ENCODE data around the gene AKAP13.

AKAP13 gene

DNA sequence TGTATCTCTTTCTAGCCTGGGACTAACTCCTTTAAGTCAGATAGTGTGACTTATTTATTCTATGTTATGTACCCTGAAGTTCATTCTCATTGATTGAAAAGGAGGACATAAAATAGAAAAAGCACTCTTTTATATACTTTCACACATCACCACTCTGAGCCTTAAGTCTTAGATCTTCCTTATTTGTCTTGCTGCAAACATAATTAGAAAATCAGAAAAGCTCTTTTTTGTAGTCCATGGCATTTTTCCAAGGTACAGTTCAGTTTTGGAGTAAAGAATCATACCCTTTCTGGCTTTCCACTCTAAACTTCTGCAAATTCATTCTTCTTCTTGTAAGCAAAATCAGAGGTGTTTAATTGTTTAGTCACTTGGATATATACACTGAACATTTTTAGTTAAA is 75.5 kb downstream of the AKAP13 start:
- peaks cover 0 to 19% of the 10 kb centered on the region in 2 donors for H3K9me3 ChIP-seq (replicated peaks in 1 of 2; ENCODE audit: control insufficient read depth in 2 of 2, insufficient read depth in 1 of 2, low read depth in 1 of 2, low read length in 2 of 2)
- no peak overlapping the region for H4K91ac ChIP-seq (ENCODE audit: low read depth, low read length, poor library complexity)
- H3K79me1 ChIP-seq (ENCODE audit: low read depth, low read length): peaks cover 11% of the 10 kb centered on the region
- H2BK15ac ChIP-seq (ENCODE audit: low read length): no peak overlapping the region
- no peak overlapping the region for H3K18ac ChIP-seq (ENCODE audit: low read length)
- H2BK5ac ChIP-seq (ENCODE audit: low read length): no peak overlapping the region
- no peaks in the 10 kb centered on the region for H3K27me3 ChIP-seq (ENCODE audit: control insufficient read depth in 3 of 3, insufficient read depth in 3 of 3, low read depth in 1 of 3, low read length in 3 of 3)
- H4K8ac ChIP-seq (ENCODE audit: low read depth, low read length): no peak overlapping the region
- no peak for DNase-seq (ENCODE audit: low spot score)
- no peaks in the 10 kb centered on the region for H3K36me3 ChIP-seq (replicated peaks in 1 of 2; ENCODE audit: control insufficient read depth in 2 of 2, insufficient read depth in 2 of 2, low read length in 2 of 2)
- no peak overlapping the region for H2AFZ ChIP-seq (ENCODE audit: low read length)
- H3K4me1 ChIP-seq (ENCODE audit: control insufficient read depth in 2 of 2, insufficient read depth in 1 of 2, low read depth in 1 of 2, low read length in 2 of 2): peaks cover 1 to 7% of the 10 kb centered on the region in 2 donors
- no peak overlapping the region for H3K4me3 ChIP-seq (ENCODE audit: low read length in 2 of 2)
- H2AK5ac ChIP-seq (ENCODE audit: low read depth, low read length): no peak overlapping the region
- no peak overlapping the region for H2BK120ac ChIP-seq (ENCODE audit: low read depth, low read length)
- no peak overlapping the region for H3K9ac ChIP-seq (ENCODE audit: low read depth, low read length, poor library complexity)
- H3K27ac ChIP-seq (replicated peaks; ENCODE audit: low read length): no peak overlapping the region
- H3K4ac ChIP-seq (ENCODE audit: low read length): no peak overlapping the region
- no peak overlapping the region for H2BK12ac ChIP-seq (ENCODE audit: low read length)
- no peak overlapping the region for H3K4me2 ChIP-seq (ENCODE audit: insufficient read depth, low read length, poor library complexity, severe bottlenecking)
- no peak overlapping the region for H3K23ac ChIP-seq (ENCODE audit: low read depth, low read length, poor library complexity)
- H3K14ac ChIP-seq (ENCODE audit: low read length): no peak overlapping the region

DNA sequence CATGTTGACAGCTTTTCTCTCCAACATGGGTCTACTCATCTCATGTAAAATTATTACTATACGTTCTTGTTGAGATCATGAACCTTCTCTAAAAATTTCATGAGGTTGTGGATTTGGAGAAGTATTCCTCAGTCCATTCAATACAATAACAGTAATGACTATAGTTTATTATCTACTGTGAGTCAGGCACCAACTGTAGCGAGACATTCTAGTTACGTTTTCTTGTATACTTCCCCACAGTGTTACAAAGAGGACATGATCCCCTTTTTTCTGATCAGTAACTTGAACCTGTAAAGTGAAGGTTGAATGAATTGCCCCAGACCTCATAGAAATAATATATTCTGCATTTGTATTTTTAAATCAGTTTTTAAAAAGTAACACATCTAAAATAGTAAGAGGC is 76.4 kb downstream of the AKAP13 start:
- no peak overlapping the region for H2BK120ac ChIP-seq (ENCODE audit: low read depth, low read length)
- no peak overlapping the region for H3K4ac ChIP-seq (ENCODE audit: low read length)
- no peak overlapping the region for H3K27ac ChIP-seq (replicated peaks; ENCODE audit: low read length)
- no peak overlapping the region for H3K4me3 ChIP-seq (ENCODE audit: low read length in 2 of 2)
- WGBS, 2 donors (ENCODE audit: extremely low coverage in 2 of 2, insufficient read length in 2 of 2, insufficient replicate concordance in 1 of 2): no CpG with 5 or more reads among the region's 3 CpGs
- no peak overlapping the region for H3K9ac ChIP-seq (ENCODE audit: low read depth, low read length, poor library complexity)
- H2BK12ac ChIP-seq (ENCODE audit: low read length): no peak overlapping the region
- no peak overlapping the region for H4K91ac ChIP-seq (ENCODE audit: low read depth, low read length, poor library complexity)
- no peak for DNase-seq (ENCODE audit: low spot score)
- H3K23ac ChIP-seq (ENCODE audit: low read depth, low read length, poor library complexity): no peak overlapping the region
- H3K79me1 ChIP-seq (ENCODE audit: low read depth, low read length): peaks cover 11% of the 10 kb centered on the region
- no peaks in the 10 kb centered on the region for H3K36me3 ChIP-seq (replicated peaks in 1 of 2; ENCODE audit: control insufficient read depth in 2 of 2, insufficient read depth in 2 of 2, low read length in 2 of 2)
- no peak overlapping the region for H4K8ac ChIP-seq (ENCODE audit: low read depth, low read length)
- no peaks in the 10 kb centered on the region for H3K27me3 ChIP-seq (ENCODE audit: control insufficient read depth in 3 of 3, insufficient read depth in 3 of 3, low read depth in 1 of 3, low read length in 3 of 3)
- H3K4me1 ChIP-seq (ENCODE audit: control insufficient read depth in 2 of 2, insufficient read depth in 1 of 2, low read depth in 1 of 2, low read length in 2 of 2): peaks cover 1 to 7% of the 10 kb centered on the region in 2 donors
- H2AFZ ChIP-seq (ENCODE audit: low read length): no peak overlapping the region
- peaks cover 0 to 16% of the 10 kb centered on the region in 2 donors for H3K9me3 ChIP-seq (replicated peaks in 1 of 2; ENCODE audit: control insufficient read depth in 2 of 2, insufficient read depth in 1 of 2, low read depth in 1 of 2, low read length in 2 of 2)
- no peak overlapping the region for H3K4me2 ChIP-seq (ENCODE audit: insufficient read depth, low read length, poor library complexity, severe bottlenecking)
- no peak overlapping the region for H2AK5ac ChIP-seq (ENCODE audit: low read depth, low read length)
- no peak overlapping the region for H3K14ac ChIP-seq (ENCODE audit: low read length)
- H2BK5ac ChIP-seq (ENCODE audit: low read length): no peak overlapping the region
- H2BK15ac ChIP-seq (ENCODE audit: low read length): no peak overlapping the region
- H3K18ac ChIP-seq (ENCODE audit: low read length): no peak overlapping the region

DNA sequence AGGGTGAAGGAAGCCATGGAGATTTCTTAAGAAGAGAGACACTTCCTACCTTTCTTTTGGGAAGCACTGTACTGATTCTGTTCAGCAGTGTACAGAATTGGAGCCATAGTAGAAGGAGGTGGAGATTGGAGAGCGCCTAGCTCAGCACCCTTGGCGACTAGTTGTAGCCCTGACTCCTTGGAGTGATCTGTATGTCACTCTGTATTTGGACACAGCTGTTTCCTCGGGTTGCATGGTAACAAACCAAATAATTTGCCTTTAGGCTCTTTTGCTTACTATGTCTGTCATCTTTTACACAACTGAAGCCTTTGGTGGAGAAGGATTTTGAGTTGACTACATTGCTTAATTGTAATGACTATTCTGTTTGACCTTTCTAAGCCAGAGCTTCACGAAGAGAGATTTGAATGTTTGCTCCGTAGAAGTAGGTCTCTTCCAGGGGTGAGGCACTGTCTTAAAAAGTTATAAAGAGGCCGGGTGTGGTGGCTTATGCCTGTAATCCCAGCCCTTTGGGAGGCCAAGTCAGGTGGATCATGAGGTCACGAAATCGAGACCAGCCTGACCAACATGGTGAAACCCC is 77.1 kb downstream of the AKAP13 start:
- Histone ChIP-seq H3K9me3 (replicated peaks in 1 of 2; ENCODE audit: control insufficient read depth in 2 of 2, insufficient read depth in 1 of 2, low read depth in 1 of 2, low read length in 2 of 2) (peaks cover 0 to 16% of the 10 kb centered on the region in 2 donors), H3K14ac (ENCODE audit: low read length) (no peak overlapping the region), H2AK5ac (ENCODE audit: low read depth, low read length) (no peak overlapping the region), H2AFZ (ENCODE audit: low read length) (no peak overlapping the region), H3K27ac (replicated peaks; ENCODE audit: low read length) (no peak overlapping the region), H3K23ac (ENCODE audit: low read depth, low read length, poor library complexity) (no peak overlapping the region), H4K91ac (ENCODE audit: low read depth, low read length, poor library complexity) (no peak overlapping the region), H3K36me3 (replicated peaks in 1 of 2; ENCODE audit: control insufficient read depth in 2 of 2, insufficient read depth in 2 of 2, low read length in 2 of 2) (peaks cover 0 to 5% of the 10 kb centered on the region in 2 donors), H3K27me3 (ENCODE audit: control insufficient read depth in 3 of 3, insufficient read depth in 3 of 3, low read depth in 1 of 3, low read length in 3 of 3) (no peaks in the 10 kb centered on the region), H4K8ac (ENCODE audit: low read depth, low read length) (no peak overlapping the region), H3K4ac (ENCODE audit: low read length) (no peak overlapping the region), H3K4me2 (ENCODE audit: insufficient read depth, low read length, poor library complexity, severe bottlenecking) (no peak overlapping the region), H3K18ac (ENCODE audit: low read length) (no peak overlapping the region), H2BK12ac (ENCODE audit: low read length) (no peak overlapping the region), H3K4me1 (ENCODE audit: control insufficient read depth in 2 of 2, insufficient read depth in 1 of 2, low read depth in 1 of 2, low read length in 2 of 2) (peaks cover 1 to 7% of the 10 kb centered on the region in 2 donors), H2BK15ac (ENCODE audit: low read length) (no peak overlapping the region), H3K4me3 (ENCODE audit: low read length in 2 of 2) (no peak overlapping the region), H3K9ac (ENCODE audit: low read depth, low read length, poor library complexity) (no peak overlapping the region), H2BK120ac (ENCODE audit: low read depth, low read length) (no peak overlapping the region), H3K79me1 (ENCODE audit: low read depth, low read length) (peaks cover 11% of the 10 kb centered on the region), H2BK5ac (ENCODE audit: low read length) (no peak overlapping the region)
- DNase-seq (ENCODE audit: low spot score): no peak
- no CpG with 5 or more reads among the region's 8 CpGs for WGBS, 2 donors (ENCODE audit: extremely low coverage in 2 of 2, insufficient read length in 2 of 2, insufficient replicate concordance in 1 of 2)

DNA sequence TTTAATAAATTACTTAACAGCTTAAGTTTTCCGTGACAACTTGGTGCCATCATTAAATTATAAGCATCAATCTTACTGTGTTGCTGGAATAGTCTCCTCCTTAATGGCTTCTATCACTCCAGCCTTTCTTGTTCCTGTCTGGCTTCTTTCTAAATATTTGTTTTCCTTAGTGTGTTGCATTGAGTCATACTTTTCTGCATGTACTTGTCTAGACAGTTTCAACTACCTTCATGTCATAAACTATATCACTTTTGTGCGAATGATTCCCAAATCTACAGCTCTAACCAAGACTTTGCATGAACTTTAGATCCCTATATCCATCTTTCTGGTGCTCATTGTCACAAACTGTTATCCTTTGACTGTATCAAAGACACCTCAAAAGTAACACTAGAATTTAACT is 78.4 kb downstream of the AKAP13 start:
- no peak overlapping the region for H3K4ac ChIP-seq (ENCODE audit: low read length)
- H3K36me3 ChIP-seq (replicated peaks in 1 of 2; ENCODE audit: control insufficient read depth in 2 of 2, insufficient read depth in 2 of 2, low read length in 2 of 2): peaks cover 0 to 5% of the 10 kb centered on the region in 2 donors
- no peak overlapping the region for H2AFZ ChIP-seq (ENCODE audit: low read length)
- no peak overlapping the region for H3K4me2 ChIP-seq (ENCODE audit: insufficient read depth, low read length, poor library complexity, severe bottlenecking)
- H3K18ac ChIP-seq (ENCODE audit: low read length): no peak overlapping the region
- no peak overlapping the region for H2AK5ac ChIP-seq (ENCODE audit: low read depth, low read length)
- H2BK5ac ChIP-seq (ENCODE audit: low read length): no peak overlapping the region
- H4K91ac ChIP-seq (ENCODE audit: low read depth, low read length, poor library complexity): no peak overlapping the region
- no peak overlapping the region for H3K4me3 ChIP-seq (ENCODE audit: low read length in 2 of 2)
- H3K9me3 ChIP-seq (replicated peaks in 1 of 2; ENCODE audit: control insufficient read depth in 2 of 2, insufficient read depth in 1 of 2, low read depth in 1 of 2, low read length in 2 of 2): peaks cover 0 to 13% of the 10 kb centered on the region in 2 donors
- no peak overlapping the region for H4K8ac ChIP-seq (ENCODE audit: low read depth, low read length)
- no peak overlapping the region for H3K9ac ChIP-seq (ENCODE audit: low read depth, low read length, poor library complexity)
- no peak overlapping the region for H3K27ac ChIP-seq (replicated peaks; ENCODE audit: low read length)
- no peak overlapping the region for H2BK12ac ChIP-seq (ENCODE audit: low read length)
- no CpG with 5 or more reads among the region's 2 CpGs for WGBS, 2 donors (ENCODE audit: extremely low coverage in 2 of 2, insufficient read length in 2 of 2, insufficient replicate concordance in 1 of 2)
- peaks cover 6% of the 10 kb centered on the region for H3K79me1 ChIP-seq (ENCODE audit: low read depth, low read length)
- H3K27me3 ChIP-seq (ENCODE audit: control insufficient read depth in 3 of 3, insufficient read depth in 3 of 3, low read depth in 1 of 3, low read length in 3 of 3): no peaks in the 10 kb centered on the region
- DNase-seq (ENCODE audit: low spot score): no peak
- H3K14ac ChIP-seq (ENCODE audit: low read length): no peak overlapping the region
- no peak overlapping the region for H2BK15ac ChIP-seq (ENCODE audit: low read length)
- peaks cover 5 to 13% of the 10 kb centered on the region in 2 donors for H3K4me1 ChIP-seq (ENCODE audit: control insufficient read depth in 2 of 2, insufficient read depth in 1 of 2, low read depth in 1 of 2, low read length in 2 of 2)
- no peak overlapping the region for H2BK120ac ChIP-seq (ENCODE audit: low read depth, low read length)
- no peak overlapping the region for H3K23ac ChIP-seq (ENCODE audit: low read depth, low read length, poor library complexity)

All from neuronal stem cell (in vitro differentiated cells).